GM10266 (cell line): ENCODE results near the gene SVBP.

Source experiments
- DNase-seq: peaks from one replicate; pipeline ENCODE4 v3.0.0; 2012; ENCODE audit errors: extremely low spot score
- TF ChIP-seq, protein P1 (sequence below): IDR thresholded peaks from 2 replicates; pipeline ENCODE4 v1.5.1; 2012; ENCODE audit warnings: mild to moderate bottlenecking, low read depth; ENCODE audit not compliant: control insufficient read depth, insufficient read depth; ENCODE audit errors: missing control alignments

Gene SVBP

DNA sequence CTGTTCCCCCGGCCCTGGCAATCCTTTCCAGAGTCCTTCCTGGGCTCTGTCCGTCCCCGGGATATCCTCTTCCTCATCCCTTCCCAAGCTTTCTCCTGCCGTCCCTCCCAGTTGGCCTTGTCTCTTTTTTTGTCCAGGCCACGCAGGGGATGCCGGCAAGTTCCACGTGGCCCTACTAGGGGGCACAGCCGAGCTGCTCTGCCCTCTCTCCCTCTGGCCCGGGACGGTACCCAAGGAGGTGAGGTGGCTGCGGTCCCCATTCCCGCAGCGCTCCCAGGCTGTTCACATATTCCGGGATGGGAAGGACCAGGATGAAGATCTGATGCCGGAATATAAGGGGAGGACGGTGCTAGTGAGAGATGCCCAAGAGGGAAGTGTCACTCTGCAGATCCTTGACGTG lies 13.4 kb upstream of the SVBP start:
- TF ChIP-seq, protein P1, sequence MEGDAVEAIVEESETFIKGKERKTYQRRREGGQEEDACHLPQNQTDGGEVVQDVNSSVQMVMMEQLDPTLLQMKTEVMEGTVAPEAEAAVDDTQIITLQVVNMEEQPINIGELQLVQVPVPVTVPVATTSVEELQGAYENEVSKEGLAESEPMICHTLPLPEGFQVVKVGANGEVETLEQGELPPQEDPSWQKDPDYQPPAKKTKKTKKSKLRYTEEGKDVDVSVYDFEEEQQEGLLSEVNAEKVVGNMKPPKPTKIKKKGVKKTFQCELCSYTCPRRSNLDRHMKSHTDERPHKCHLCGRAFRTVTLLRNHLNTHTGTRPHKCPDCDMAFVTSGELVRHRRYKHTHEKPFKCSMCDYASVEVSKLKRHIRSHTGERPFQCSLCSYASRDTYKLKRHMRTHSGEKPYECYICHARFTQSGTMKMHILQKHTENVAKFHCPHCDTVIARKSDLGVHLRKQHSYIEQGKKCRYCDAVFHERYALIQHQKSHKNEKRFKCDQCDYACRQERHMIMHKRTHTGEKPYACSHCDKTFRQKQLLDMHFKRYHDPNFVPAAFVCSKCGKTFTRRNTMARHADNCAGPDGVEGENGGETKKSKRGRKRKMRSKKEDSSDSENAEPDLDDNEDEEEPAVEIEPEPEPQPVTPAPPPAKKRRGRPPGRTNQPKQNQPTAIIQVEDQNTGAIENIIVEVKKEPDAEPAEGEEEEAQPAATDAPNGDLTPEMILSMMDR = no peak
- DNase-seq = no peak

DNA sequence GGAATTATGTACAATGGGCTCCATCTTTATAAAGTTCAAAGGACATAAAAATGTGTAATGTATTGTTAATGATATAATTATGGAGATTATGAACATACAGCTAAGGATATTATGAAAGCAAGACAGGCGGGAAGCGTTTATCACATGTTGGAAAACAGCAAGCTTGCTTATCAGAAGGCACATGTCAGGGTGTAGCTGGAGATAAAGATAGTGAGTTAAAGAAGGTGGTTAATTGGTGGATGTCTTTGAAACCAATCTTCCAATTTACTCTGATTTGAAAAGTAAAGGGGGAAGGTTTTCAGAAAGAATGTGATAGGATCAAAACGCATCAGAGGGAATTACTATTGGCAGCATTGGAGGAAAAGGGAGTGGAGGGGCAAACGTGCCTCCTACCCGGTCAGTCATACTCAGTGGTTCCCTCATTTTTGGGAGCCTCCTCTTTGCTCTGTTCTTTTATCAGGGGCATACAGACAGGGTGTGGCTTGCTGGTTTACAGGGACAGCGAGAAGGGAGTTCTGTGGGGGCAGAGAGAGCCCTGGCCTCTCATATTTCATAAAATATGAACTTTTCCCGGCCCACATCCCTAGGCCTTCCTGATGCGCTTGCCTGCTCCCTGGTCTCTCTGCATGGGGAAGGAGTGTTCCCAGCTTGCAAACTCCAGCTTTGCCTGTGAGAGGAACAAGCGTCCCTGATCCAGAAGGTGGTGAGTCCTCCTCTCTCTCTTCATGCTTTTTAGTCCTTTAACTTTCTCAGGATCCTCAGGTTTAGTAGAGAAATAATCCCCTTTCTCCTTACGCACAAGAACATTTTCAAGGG lies 8.0 kb upstream of the SVBP start:
- DNase-seq = no peak
- TF ChIP-seq, protein P1 = no peak

DNA sequence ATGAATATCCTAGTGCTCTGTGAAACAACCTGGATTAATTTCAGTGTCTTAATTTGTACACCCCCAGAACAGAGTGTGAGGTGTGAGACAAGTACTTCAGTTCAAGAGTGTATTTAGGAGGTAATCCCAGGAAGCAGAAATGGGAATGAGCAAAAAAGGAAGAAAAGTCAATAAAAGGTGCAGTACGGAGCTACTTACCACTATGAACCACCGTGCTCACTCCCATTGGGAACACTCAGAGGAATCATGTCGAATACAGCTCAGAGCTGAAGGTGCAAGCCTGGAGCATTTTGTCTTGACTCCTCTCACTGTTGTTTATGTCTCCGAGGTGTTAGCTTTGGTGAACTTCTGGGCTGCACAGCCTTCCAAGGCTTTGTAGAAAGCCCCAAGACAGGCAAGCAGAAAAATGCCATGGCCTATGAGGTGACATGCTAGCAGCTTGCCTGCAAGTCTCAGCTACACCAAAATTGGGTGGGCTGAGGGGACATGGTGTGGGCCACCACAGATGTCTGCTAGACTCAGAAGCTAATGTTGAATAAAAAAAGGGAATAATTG lies 7.4 kb upstream of the SVBP start:
- TF ChIP-seq, protein P1 = no peak
- DNase-seq = no peak

DNA sequence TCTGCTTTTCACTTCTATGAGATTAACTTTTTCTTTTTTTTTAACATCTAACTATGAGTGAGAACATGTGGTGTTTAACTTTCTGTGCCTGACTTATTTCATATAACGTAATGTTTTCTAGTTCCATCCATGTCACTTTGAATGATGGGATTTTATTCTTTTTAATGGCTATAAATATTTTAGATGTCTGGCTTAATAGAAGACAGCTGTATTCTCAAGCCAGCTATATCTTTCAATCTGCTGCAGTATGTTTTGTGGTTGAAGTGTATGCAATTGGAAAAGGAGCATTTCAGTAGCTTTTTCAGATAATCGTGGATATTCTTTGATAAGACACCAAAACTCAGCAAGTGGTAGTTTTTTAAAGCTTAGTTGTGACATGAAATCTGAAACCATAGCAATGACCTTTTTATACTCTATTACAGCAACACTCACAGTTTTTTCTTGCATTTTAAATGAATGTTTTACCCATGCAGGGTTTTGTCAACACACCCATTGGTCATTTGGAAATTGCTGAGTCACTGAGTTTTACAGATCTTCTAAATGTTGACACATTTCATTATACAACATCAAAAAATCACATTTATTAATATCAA lies 5.7 kb upstream of the SVBP start:
- TF ChIP-seq, protein P1 = no peak
- DNase-seq = no peak

DNA sequence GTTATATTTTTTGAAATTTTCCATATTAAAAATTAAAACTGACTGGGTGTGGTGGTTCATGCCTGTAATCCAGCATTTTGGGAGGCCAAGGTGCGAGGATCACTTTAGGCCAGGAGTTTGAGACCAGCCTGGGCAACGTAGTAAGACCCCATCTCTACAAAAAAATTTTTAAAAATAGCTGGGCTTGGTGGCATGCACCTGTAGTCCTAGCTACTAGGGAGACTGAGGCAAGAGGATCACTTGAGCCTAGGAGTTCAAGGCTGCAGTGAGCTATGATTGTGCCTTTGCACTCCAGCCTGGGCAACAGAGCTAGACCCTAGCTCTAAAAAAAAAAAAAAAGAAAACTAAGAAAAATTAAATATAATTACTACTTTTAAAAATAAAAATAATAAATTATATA lies 4.5 kb upstream of the SVBP start:
- TF ChIP-seq, protein P1 = no peak
- DNase-seq = no peak

DNA sequence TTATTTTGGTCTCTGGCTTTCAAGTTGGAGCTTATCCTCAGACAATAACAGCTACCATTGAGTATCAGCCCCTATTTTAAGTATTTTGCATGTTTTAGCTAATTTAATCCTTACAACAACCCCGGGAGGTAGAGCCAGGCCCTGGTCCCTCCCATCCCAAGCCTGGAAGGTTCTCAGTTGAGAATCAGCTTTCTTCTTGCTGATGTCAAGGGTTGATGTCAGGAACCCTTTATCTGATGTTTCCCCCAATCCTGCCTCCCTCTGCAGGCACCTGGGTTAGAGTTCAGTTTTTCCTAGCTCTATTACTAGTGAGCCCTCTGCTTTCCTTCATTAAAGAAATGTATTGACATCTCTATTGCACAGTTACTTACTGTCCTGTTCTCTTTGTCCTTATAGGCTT lies 3.6 kb upstream of the SVBP start:
- DNase-seq = no peak
- TF ChIP-seq, protein P1 = no peak

DNA sequence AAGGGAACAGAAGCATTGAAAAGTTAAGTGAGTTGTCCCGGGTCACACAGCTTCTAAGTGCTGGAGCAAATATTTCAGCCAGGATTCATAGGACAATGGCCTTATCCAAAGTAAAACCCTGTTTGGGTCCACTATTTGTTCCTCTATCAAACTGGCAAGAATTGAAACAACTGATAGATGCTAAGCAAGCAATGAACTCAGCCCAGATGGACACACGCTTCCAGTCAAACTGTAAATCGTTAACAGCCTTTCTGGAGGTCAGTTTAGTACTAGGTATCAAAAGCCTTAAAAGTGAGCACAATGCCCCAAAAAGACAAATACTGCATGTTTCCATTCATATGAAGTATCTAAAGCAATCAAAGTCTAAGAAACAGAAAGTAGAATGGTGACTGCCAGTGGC lies 779 bp upstream of the SVBP start:
- no peak for DNase-seq
- TF ChIP-seq, protein P1 = no peak
